H1 (cell line): Measurements from ENCODE around the gene DOP1B.

Experiments
- POLR2AphosphoS5 ChIP-seq: IDR thresholded peaks from 2 replicates; pipeline ENCODE4 v1.6.1; 2011; ENCODE audit warnings: low read depth, low read length
- RAD21 ChIP-seq, 2 experiments: IDR thresholded peaks in 1 of 2; conservative IDR thresholded peaks in 1 of 2; 2 replicates each; pipeline ENCODE4 v1.6.1; 2011; ENCODE audit warnings: low read depth in 2 of 2, low read length in 2 of 2, improper control_type of control experiment in 1 of 2, inconsistent platforms in 1 of 2, mild to moderate bottlenecking in 1 of 2, moderate library complexity in 1 of 2
- TF ChIP-seq, protein P1 (sequence below), 3 experiments: IDR thresholded peaks; 1 replicate in 2 of 3; 2 replicates in 1 of 3; pipeline versions ENCODE4 v1.5.1 to v1.6.1; 2011; ENCODE audit warnings: low read length in 3 of 3, mild to moderate bottlenecking in 3 of 3, inconsistent platforms in 2 of 3, low read depth in 1 of 3, moderate library complexity in 1 of 3; ENCODE audit not compliant: insufficient read depth in 1 of 3; ENCODE audit errors: control extremely low read depth in 1 of 3

DNA sequence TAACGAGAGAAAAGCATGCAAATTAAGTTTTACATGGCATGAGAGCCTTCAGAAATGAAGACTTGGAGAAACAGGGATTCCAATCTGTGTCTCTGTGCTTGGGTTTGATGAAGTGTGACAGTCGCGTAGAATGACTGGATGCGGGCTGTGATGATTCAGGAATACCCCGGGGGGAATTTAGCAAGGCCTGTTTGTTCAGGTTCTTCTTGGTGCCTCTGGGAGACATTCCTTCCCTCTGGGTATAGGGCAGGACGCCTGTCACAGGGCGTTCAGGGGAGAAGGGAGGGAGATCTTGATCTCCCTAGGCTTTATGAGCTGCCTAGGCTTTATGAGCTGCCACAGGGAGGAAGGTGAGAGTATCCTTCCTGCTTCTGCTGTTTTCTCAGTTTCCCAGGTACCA, 36.6 kb downstream of the DOP1B start:
- TF ChIP-seq POLR2AphosphoS5 (no peak), RAD21 (IDR thresholded peaks at IDR 0.05 in 1 of 2, conservative IDR thresholded peaks at IDR 0.05 in 1 of 2; ENCODE audit: low read depth in 2 of 2, low read length in 2 of 2) (no peak)
- TF ChIP-seq, protein P1, sequence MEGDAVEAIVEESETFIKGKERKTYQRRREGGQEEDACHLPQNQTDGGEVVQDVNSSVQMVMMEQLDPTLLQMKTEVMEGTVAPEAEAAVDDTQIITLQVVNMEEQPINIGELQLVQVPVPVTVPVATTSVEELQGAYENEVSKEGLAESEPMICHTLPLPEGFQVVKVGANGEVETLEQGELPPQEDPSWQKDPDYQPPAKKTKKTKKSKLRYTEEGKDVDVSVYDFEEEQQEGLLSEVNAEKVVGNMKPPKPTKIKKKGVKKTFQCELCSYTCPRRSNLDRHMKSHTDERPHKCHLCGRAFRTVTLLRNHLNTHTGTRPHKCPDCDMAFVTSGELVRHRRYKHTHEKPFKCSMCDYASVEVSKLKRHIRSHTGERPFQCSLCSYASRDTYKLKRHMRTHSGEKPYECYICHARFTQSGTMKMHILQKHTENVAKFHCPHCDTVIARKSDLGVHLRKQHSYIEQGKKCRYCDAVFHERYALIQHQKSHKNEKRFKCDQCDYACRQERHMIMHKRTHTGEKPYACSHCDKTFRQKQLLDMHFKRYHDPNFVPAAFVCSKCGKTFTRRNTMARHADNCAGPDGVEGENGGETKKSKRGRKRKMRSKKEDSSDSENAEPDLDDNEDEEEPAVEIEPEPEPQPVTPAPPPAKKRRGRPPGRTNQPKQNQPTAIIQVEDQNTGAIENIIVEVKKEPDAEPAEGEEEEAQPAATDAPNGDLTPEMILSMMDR (IDR thresholded peaks at IDR 0.05; ENCODE audit: control extremely low read depth in 1 of 3, insufficient read depth in 1 of 3, low read depth in 1 of 3, low read length in 3 of 3): no peak
